ENCODE measurements around the gene GUCD1.
"Not testable (repeated sequence)": the region's sequence is repeated elsewhere in the genome, so short reads cannot be mapped to it uniquely, and the experiment has no call there.

GUCD1 gene

GRCh38 chr22:24578355-24579257, 23.7 kb upstream of the GUCD1 start:
- intact Hi-C loops (cut with DNase I), result no loop called here
- no peak for DNase-seq

- intact Hi-C loops (cut with DNase I), result no loop called here
- DNase-seq, result no peak
Observed at GRCh38 chr22:24576778-24577177, 21.8 kb upstream of the GUCD1 start.

- DNase-seq, result peak in 1 of 42 donors; percentile 9
- intact Hi-C loops (cut with DNase I), result no loop called here
Observed at GRCh38 chr22:24571266-24571665, 16.3 kb upstream of the GUCD1 start.

GRCh38 chr22:24567668-24568067, 12.7 kb upstream of the GUCD1 start:
- intact Hi-C loops (cut with DNase I), result no loop called here
- DNase-seq, result peak in 1 of 42 donors; percentile 3

- intact Hi-C loops (cut with DNase I), result no loop called here
- peak in 1 of 42 donors; percentile 3 for DNase-seq
Observed at GRCh38 chr22:24566899-24567511, 12.1 kb upstream of the GUCD1 start.

- intact Hi-C loops (cut with DNase I), result no loop called here
Observed at GRCh38 chr22:24565077-24565476, 10.1 kb upstream of the GUCD1 start.

GRCh38 chr22:24564376-24565058, 9.6 kb upstream of the GUCD1 start:
- peak in 1 of 42 donors; percentile 21 for DNase-seq

More at GRCh38 chr22:24565077-24565476, 10.1 kb upstream of the GUCD1 start:
- peak in 1 of 42 donors; percentile 1 for DNase-seq

GRCh38 chr22:24563246-24563645, 8.3 kb upstream of the GUCD1 start:
- DNase-seq, result no peak
- intact Hi-C loops (cut with DNase I), result no loop called here

More at GRCh38 chr22:24564376-24565058, 9.6 kb upstream of the GUCD1 start:
- intact Hi-C loops (cut with DNase I), result no loop called here

- intact Hi-C loops (cut with DNase I), result loop anchor here (10.0 kb wide), 2 partner anchors 195 to 285 kb away; partner anchors contain the start of gene SPECC1L
Observed at GRCh38 chr22:24559471-24559870, 4.5 kb upstream of the GUCD1 start.

GRCh38 chr22:24555165-24556039, 464 bp upstream of the GUCD1 start, which contains the start of gene SNRPD3:
TSS of gene SNRPD3 (plus strand) at chr22:24555999. CDS start at chr22:24557675, 1,676 bp downstream.
- intact Hi-C loops (cut with DNase I), result loop anchor here (10.0 kb wide), 2 partner anchors 199 to 281 kb away; partner anchors contain the start of gene SPECC1L
- DNase-seq, result peak; percentile 98 to 100 (median 99)

More at GRCh38 chr22:24559471-24559870, 4.5 kb upstream of the GUCD1 start:
- DNase-seq, result no peak

GRCh38 chr22:24553597-24554312, 1.2 kb downstream of the GUCD1 start:
- intact Hi-C loops (cut with DNase I), result loop anchor here (10.0 kb wide), 2 partner anchors 201 to 279 kb away; partner anchors contain the start of gene SPECC1L
- peak in 1 of 42 donors; percentile 19 for DNase-seq

- intact Hi-C loops (cut with DNase I), result loop anchor here (10.0 kb wide), 2 partner anchors 202 to 278 kb away; partner anchors contain the start of gene SPECC1L
- not testable (repeated sequence) for DNase-seq
Observed at GRCh38 chr22:24552503-24553286, 2.2 kb downstream of the GUCD1 start.

GRCh38 chr22:24550902-24551435, 4.0 kb downstream of the GUCD1 start:
- DNase-seq, result no peak
- intact Hi-C loops (cut with DNase I), result loop anchor here (10.0 kb wide), 2 partner anchors 204 to 276 kb away; partner anchors contain the start of gene SPECC1L

GRCh38 chr22:24550028-24550901, 4.7 kb downstream of the GUCD1 start:
- peak in 3 of 42 donors; percentile 12 to 48 (median 45) for DNase-seq
- intact Hi-C loops (cut with DNase I), result loop anchor here (10.0 kb wide), 2 partner anchors 205 to 275 kb away; partner anchors contain the start of gene SPECC1L

- no peak for DNase-seq
- intact Hi-C loops (cut with DNase I), result loop anchor here (10.0 kb wide), 1 partner anchor 46 kb away; the partner anchor contains the start of gene LRRC75B
Observed at GRCh38 chr22:24548812-24549211, 6.1 kb downstream of the GUCD1 start.

All from head of caudate nucleus (tissue), 42 donors.